Tibial nerve (tissue), 4 donors: ENCODE data around the gene TRIM34. TPM values are rescaled to one million over a fixed set of nuclear protein-coding genes. Genes with fewer than 3 reads are reported as not detected.
"Not testable (repeated sequence)": the region's sequence is repeated elsewhere in the genome, so short reads cannot be mapped to it uniquely, and the experiment has no call there.

Experiments used
- DNase-seq, 2 donors: peaks; one replicate each; pipeline ENCODE4 v3.0.0-alpha.2; 2019; ENCODE audit warnings: low spot score in 2 of 2
- H3K27ac ChIP-seq, 4 donors: fragments of 200-600 bp; sonication (generic) in 3 of 4; one replicate each; pipeline ENCODE4 v1.5.1; 2017 to 2019; ENCODE audit warnings: mild to moderate bottlenecking in 1 of 4
- H3K27me3 ChIP-seq, 2 donors: fragments of 200-600 bp; sonication (generic) in 1 of 2; one replicate each; pipeline versions ENCODE4 v1.5.1 to v1.6.0; 2017 to 2019
- H3K36me3 ChIP-seq, 3 donors: fragments of 200-600 bp; sonication (generic); one replicate each; pipeline ENCODE4 v1.5.1; 2018 to 2019
- H3K4me1 ChIP-seq, 4 donors: fragments of 200-600 bp; sonication (generic) in 3 of 4; one replicate each; pipeline ENCODE4 v1.5.1; 2017 to 2019
- H3K4me3 ChIP-seq, 4 donors: fragments of 200-600 bp; sonication (generic) in 3 of 4; one replicate each; pipeline ENCODE4 v1.5.1; 2017 to 2019; ENCODE audit warnings: mild to moderate bottlenecking in 1 of 4, moderate library complexity in 1 of 4
- H3K9me3 ChIP-seq, 4 donors: fragments of 200-600 bp; sonication (generic) in 3 of 4; one replicate each; pipeline ENCODE4 v1.5.1; 2017 to 2019
- CTCF ChIP-seq, 5 experiments: fragments of 200-600 bp in 3 of 5; fragments of 450-650 bp in 2 of 5; sonication (generic) in 3 of 5; IDR thresholded peaks; one replicate each; pipeline ENCODE4 v1.5.1; 2016 to 2019; ENCODE audit warnings: antibody characterized with exemption in 5 of 5, mild to moderate bottlenecking in 3 of 5, moderate library complexity in 2 of 5
- EP300 ChIP-seq, 2 donors: sonication (generic); formaldehyde crosslinking; IDR thresholded peaks; one replicate each; pipeline ENCODE4 v1.6.1; 2017; ENCODE audit warnings: antibody characterized with exemption in 2 of 2, mild to moderate bottlenecking in 1 of 2
- POLR2A ChIP-seq, 2 donors: fragments of 450-650 bp; IDR thresholded peaks; one replicate each; pipeline ENCODE4 v1.6.1; 2017; ENCODE audit warnings: antibody characterized with exemption in 2 of 2, mild to moderate bottlenecking in 2 of 2, moderate library complexity in 2 of 2
- WGBS, 2 donors: methylation state at CpG; one replicate each; pipeline ENCODE4 v1.1.5; 2018; 5-methylcytosine and 5-hydroxymethylcytosine counted together
- total RNA-seq, 4 donors: library from RNA; depleted of rRNA; stranded (reverse); fragments of >200 nt; gene quantifications; one replicate each; pipeline ENCODE4 v1.1.0, GENCODE V29; 2016

TRIM34 gene
- total RNA-seq, 4 donors from 2014 or later = 2.2 to 6.1 (median 3.1) TPM

- peaks cover 0 to 13% (median 0%) of the 10 kb centered on the region in 3 donors for H3K36me3 ChIP-seq
- peaks cover 0 to 25% (median 6%) of the 10 kb centered on the region in 4 donors for H3K4me1 ChIP-seq
- WGBS, 2 donors = 29% methylated on average over 9 of the region's 9 CpGs
- H3K9me3 ChIP-seq = no peaks in the 10 kb centered on the region
- H3K27ac ChIP-seq = peak overlapping the region in 3 of 4 donors; percentile 25 to 76 (median 71)
- TF ChIP-seq CTCF (IDR thresholded peaks at IDR 0.05) (peak; percentile 63 to 74 (median 67)), POLR2A (IDR thresholded peaks at IDR 0.05) (no peak), EP300 (IDR thresholded peaks at IDR 0.05) (no peak)
- H3K4me3 ChIP-seq = no peak overlapping the region
- no peaks in the 10 kb centered on the region for H3K27me3 ChIP-seq
- DNase-seq = peak; percentile 49 to 64
Measured at GRCh38 chr11:5600374-5600851, 24.4 kb upstream of the TRIM34 start.

GRCh38 chr11:5602791-5603190, 22.0 kb upstream of the TRIM34 start:
- 92 to 95% methylated on average over 4 of the region's 4 CpGs for WGBS, 2 donors
- not testable (repeated sequence) for DNase-seq, H3K4me3 ChIP-seq, H3K27ac ChIP-seq, H3K9me3 ChIP-seq, H3K27me3 ChIP-seq
- Histone ChIP-seq H3K36me3 (peaks cover 0 to 13% (median 0%) of the 10 kb centered on the region in 3 donors), H3K4me1 (peaks cover 0 to 19% (median 3%) of the 10 kb centered on the region in 4 donors)

- Histone ChIP-seq H3K4me3 (no peak overlapping the region), H3K36me3 (peaks cover 0 to 13% (median 0%) of the 10 kb centered on the region in 3 donors), H3K27ac (no peak overlapping the region), H3K4me1 (peaks cover 0 to 16% (median 0%) of the 10 kb centered on the region in 4 donors), H3K9me3 (no peaks in the 10 kb centered on the region), H3K27me3 (no peaks in the 10 kb centered on the region)
- DNase-seq = no peak
- no peak for TF ChIP-seq POLR2A (IDR thresholded peaks at IDR 0.05)
- 82 to 83% methylated on average over 8 of the region's 8 CpGs for WGBS, 2 donors
Measured at GRCh38 chr11:5603326-5603725, 21.5 kb upstream of the TRIM34 start.

- 86 to 92% methylated on average over 4 of the region's 4 CpGs for WGBS, 2 donors
Measured at GRCh38 chr11:5604896-5605295, 19.9 kb upstream of the TRIM34 start.

GRCh38 chr11:5605849-5606248, 19.0 kb upstream of the TRIM34 start:
- Histone ChIP-seq H3K9me3 (no peaks in the 10 kb centered on the region), H3K4me3 (no peak overlapping the region), H3K36me3 (peaks cover 0 to 13% (median 0%) of the 10 kb centered on the region in 3 donors), H3K4me1 (peaks cover 0 to 4% (median 0%) of the 10 kb centered on the region in 4 donors), H3K27ac (no peak overlapping the region), H3K27me3 (no peaks in the 10 kb centered on the region)
- WGBS, 2 donors = 47 to 53% methylated on average over 5 of the region's 5 CpGs
- TF ChIP-seq CTCF (IDR thresholded peaks at IDR 0.05) (no peak), POLR2A (IDR thresholded peaks at IDR 0.05) (no peak), EP300 (IDR thresholded peaks at IDR 0.05) (no peak)
- no peak for DNase-seq

More at GRCh38 chr11:5604896-5605295, 19.9 kb upstream of the TRIM34 start:
- Histone ChIP-seq H3K4me1 (peaks cover 0 to 12% (median 0%) of the 10 kb centered on the region in 4 donors), H3K27me3 (no peaks in the 10 kb centered on the region), H3K4me3 (no peak overlapping the region), H3K36me3 (peaks cover 0 to 13% (median 0%) of the 10 kb centered on the region in 3 donors), H3K9me3 (no peaks in the 10 kb centered on the region), H3K27ac (no peak overlapping the region)
- TF ChIP-seq POLR2A (IDR thresholded peaks at IDR 0.05) (no peak), CTCF (IDR thresholded peaks at IDR 0.05) (no peak), EP300 (IDR thresholded peaks at IDR 0.05) (no peak)
- DNase-seq = no peak

- no peaks in the 10 kb centered on the region for H3K4me1 ChIP-seq
- no peaks in the 10 kb centered on the region for H3K27me3 ChIP-seq
- 70 to 71% methylated on average over 6 of the region's 6 CpGs for WGBS, 2 donors
- DNase-seq = no peak
- H3K4me3 ChIP-seq = no peak overlapping the region
- H3K9me3 ChIP-seq = no peaks in the 10 kb centered on the region
- TF ChIP-seq CTCF (IDR thresholded peaks at IDR 0.05) (no peak), EP300 (IDR thresholded peaks at IDR 0.05) (no peak), POLR2A (IDR thresholded peaks at IDR 0.05) (no peak)
- peaks cover 0 to 13% (median 0%) of the 10 kb centered on the region in 3 donors for H3K36me3 ChIP-seq
- H3K27ac ChIP-seq = no peak overlapping the region
Measured at GRCh38 chr11:5608808-5609207, 16.0 kb upstream of the TRIM34 start.
